ENCODE data around the gene FBN1.

FBN1 gene

GRCh38 chr15:48578965-48579364, 66.5 kb downstream of the FBN1 start:
- no peak for DNase-seq

- DNase-seq: no peak
These were observed 68.0 kb downstream of the FBN1 start for GRCh38 chr15:48577469-48577868.

- no peak for DNase-seq
These were observed 71.3 kb downstream of the FBN1 start for GRCh38 chr15:48574187-48574586.

- no peak for DNase-seq
These were observed 71.7 kb downstream of the FBN1 start for GRCh38 chr15:48573780-48574179.

GRCh38 chr15:48572823-48573222, 72.7 kb downstream of the FBN1 start:
- no peak for DNase-seq

GRCh38 chr15:48571510-48571909, 74.0 kb downstream of the FBN1 start:
- no peak for DNase-seq

GRCh38 chr15:48570822-48571221, 74.7 kb downstream of the FBN1 start:
- no peak for DNase-seq

- no peak for DNase-seq
These were observed 75.8 kb downstream of the FBN1 start for GRCh38 chr15:48569591-48570302.

- DNase-seq: no peak
These were observed 78.8 kb downstream of the FBN1 start for GRCh38 chr15:48566668-48567067.

GRCh38 chr15:48565560-48566482, 79.7 kb downstream of the FBN1 start:
- no peak for DNase-seq

- DNase-seq: no peak
These were observed 80.8 kb downstream of the FBN1 start for GRCh38 chr15:48564690-48565089.

GRCh38 chr15:48563934-48564333, 81.6 kb downstream of the FBN1 start:
- DNase-seq: no peak

GRCh38 chr15:48560321-48561051, 85.0 kb downstream of the FBN1 start:
- no peak for DNase-seq

GRCh38 chr15:48559285-48559684, 86.2 kb downstream of the FBN1 start:
- DNase-seq: no peak

- DNase-seq: no peak
These were observed 87.3 kb downstream of the FBN1 start for GRCh38 chr15:48558226-48558625.

- DNase-seq: no peak
These were observed 88.2 kb downstream of the FBN1 start for GRCh38 chr15:48557335-48557734.

GRCh38 chr15:48556159-48556897, 89.2 kb downstream of the FBN1 start:
- no peak for DNase-seq

GRCh38 chr15:48555241-48555881, 90.1 kb downstream of the FBN1 start:
- no peak for DNase-seq

GRCh38 chr15:48554112-48554511, 91.4 kb downstream of the FBN1 start:
- no peak for DNase-seq

GRCh38 chr15:48553559-48553958, 92.0 kb downstream of the FBN1 start:
- no peak for DNase-seq

GRCh38 chr15:48550822-48551525, 94.5 kb downstream of the FBN1 start:
- no peak for DNase-seq

GRCh38 chr15:48548455-48548854, 97.1 kb downstream of the FBN1 start:
- no peak for DNase-seq
